ENCODE data around the gene TOR1AIP2. TPM values are rescaled to one million over a fixed set of nuclear protein-coding genes. Genes with fewer than 3 reads are reported as not detected.

The TOR1AIP2 gene
- total and polyA plus RNA-seq, 2 donors (not counting 3 experiments of a cell fraction or from before 2014, with no cell fraction given) = 18.6 to 101 TPM

- H3K9me3 ChIP-seq (replicated peaks; ENCODE audit: control insufficient read depth, insufficient read depth, low read length) = no peaks in the 10 kb centered on the region
- no peak overlapping the region for H3K4me3 ChIP-seq (replicated peaks in 1 of 3; ENCODE audit: insufficient read depth in 1 of 3, low read depth in 1 of 3, low read length in 3 of 3)
- dilution Hi-C loops (cut with MboI; ENCODE audit: extremely low pct_ligation_motif_present, low sequenced_read_pairs) (no loop called here), intact Hi-C loops (cut with micrococcal nuclease) (no loop called here)
- no peak overlapping the region for H3K27ac ChIP-seq (ENCODE audit: insufficient read depth, low read depth, low read length)
- no peak overlapping the region for H3K9ac ChIP-seq (replicated peaks; ENCODE audit: extremely low read depth, insufficient read depth, low read length)
- peak; percentile 57 for FAIRE-seq
- peaks cover 5% of the 10 kb centered on the region for H3K9me1 ChIP-seq (replicated peaks; ENCODE audit: control insufficient read depth, extremely low read depth, insufficient read depth, low read length)
- BruUV-seq (replicated peaks) = no TSS peak
- H3K36me3 ChIP-seq (ENCODE audit: control insufficient read depth in 2 of 2, extremely low read depth in 1 of 2, insufficient read depth in 2 of 2, low read length in 2 of 2) = peaks cover 8 to 12% of the 10 kb centered on the region in 2 experiments
- H2AFZ ChIP-seq (ENCODE audit: low read depth, low read length) = no peak overlapping the region
- DNase-seq (ENCODE audit: low read depth, low spot score) = peak; percentile 41
- no peak for TF ChIP-seq JUN (IDR thresholded peaks at IDR 0.05; ENCODE audit: borderline replicate concordance, insufficient read depth, insufficient read length, low read depth)
- TF ChIP-seq MAX (IDR thresholded peaks at IDR 0.05; ENCODE audit: insufficient read depth, insufficient read length) = no peak
- TF ChIP-seq GATA2 (IDR thresholded peaks at IDR 0.05; ENCODE audit: insufficient read depth, insufficient read length, low read depth, low read length) = no peak
- no peak for TF ChIP-seq MYC (IDR thresholded peaks at IDR 0.05; ENCODE audit: low read depth, low read length)
- TF ChIP-seq FOS (IDR thresholded peaks at IDR 0.05; ENCODE audit: borderline replicate concordance, insufficient read depth, low read length) = no peak
- no peak for TF ChIP-seq CTCF (IDR thresholded peaks at IDR 0.05; ENCODE audit: extremely low read depth in 1 of 2, insufficient read depth in 1 of 2, low read depth in 1 of 2, low read length in 2 of 2)
- no peak for TF ChIP-seq EZH2 (IDR thresholded peaks at IDR 0.05; ENCODE audit: borderline replicate concordance, low read depth, low read length, severe bottlenecking)
- TF ChIP-seq POLR2A (IDR thresholded peaks at IDR 0.05; ENCODE audit: low read depth, low read length) = no peak
- no peak for TF ChIP-seq POLR2AphosphoS5 (IDR thresholded peaks at IDR 0.05; ENCODE audit: insufficient read depth, low read depth, low read length)
- ChIA-PET CTCF (interaction anchor here (0.8 to 1.8 kb wide), 3 partner anchors 12 to 24 kb away, joined by 4 to 5 read pairs (median 4); no protein-coding TSS in a partner anchor), POLR2A (no interaction called here)
- no peaks in the 10 kb centered on the region for H4K20me1 ChIP-seq (replicated peaks; ENCODE audit: control insufficient read depth, extremely low read depth, insufficient read depth, low read length)
- no peak overlapping the region for H3K4me2 ChIP-seq (ENCODE audit: insufficient read depth, low read length)
- no peaks in the 10 kb centered on the region for H3K79me2 ChIP-seq (ENCODE audit: control insufficient read depth, insufficient read depth, low read length)
- H3K4me1 ChIP-seq (ENCODE audit: control insufficient read depth, extremely low read depth, insufficient read depth, low read length) = no peaks in the 10 kb centered on the region
- no peaks in the 10 kb centered on the region for H3K27me3 ChIP-seq (ENCODE audit: control insufficient read depth in 2 of 2, insufficient read depth in 2 of 2, low read length in 2 of 2)
Measured at GRCh38 chr1:179921472-179921871, 43.9 kb upstream of the TOR1AIP2 start.

Data from endothelial cell of umbilical vein (primary cell).